Testis (tissue), 3 donors: ENCODE results near the gene STEAP3. TPM values are rescaled to one million over a fixed set of nuclear protein-coding genes. Genes with fewer than 3 reads are reported as not detected.

Experiments
- DNase-seq: peaks from one replicate; pipeline ENCODE4 v3.0.0-alpha.2; 2019
- H3K27ac ChIP-seq, 2 donors: fragments of 200-600 bp; sonication (generic); one replicate each; pipeline ENCODE4 v1.5.1; 2019
- H3K27me3 ChIP-seq: fragments of 200-600 bp; sonication (generic); one replicate; pipeline ENCODE4 v1.5.1; 2019
- H3K36me3 ChIP-seq: fragments of 200-600 bp; sonication (generic); one replicate; pipeline ENCODE4 v1.5.1; 2017; ENCODE audit warnings: low read depth; ENCODE audit errors: missing control alignments
- H3K4me1 ChIP-seq: fragments of 200-600 bp; sonication (generic); one replicate; pipeline ENCODE4 v1.5.1; 2019
- H3K4me3 ChIP-seq, 2 donors: fragments of 200-600 bp; sonication (generic); one replicate each; pipeline ENCODE4 v1.5.1; 2017 to 2019
- H3K9me3 ChIP-seq: fragments of 200-600 bp; sonication (generic); one replicate; pipeline ENCODE4 v1.5.1; 2017
- POLR2A ChIP-seq: fragments of 450-650 bp; IDR thresholded peaks from one replicate; pipeline ENCODE4 v1.6.1; 2017; ENCODE audit warnings: antibody characterized with exemption, mild to moderate bottlenecking, moderate library complexity
- WGBS, 2 donors: methylation state at CpG; one replicate each; pipeline ENCODE4 v1.1.5; 2018; 5-methylcytosine and 5-hydroxymethylcytosine counted together
- intact Hi-C: fragments of 100-400 bp; cut with DNase I; formaldehyde crosslinking; loops from one replicate; pipeline ENCODE4 v1.15.1; 2023; ENCODE audit warnings: low total_unique reads
- polyA plus RNA-seq: library from polyadenylated mRNA; stranded (reverse); fragments of 350-450 nt; fragmentation: Illumina TruSeq; extraction: RNeasy Lipid Tissue Mini Kit (QIAGEN cat#74804); gene quantifications from one replicate; pipeline ENCODE4 v1.2.3, GENCODE V29; 2014; ENCODE audit warnings: low read depth, low replicate concordance; ENCODE audit not compliant: insufficient read depth
- total RNA-seq, 2 donors: library from RNA; depleted of rRNA; stranded (reverse); fragments of >200 nt; gene quantifications; one replicate each; pipeline ENCODE4 v1.2.3, GENCODE V29; 2016
- TF ChIP-seq, protein P1 (sequence below), 3 experiments: fragments of 450-650 bp in 2 of 3; fragments of 200-600 bp in 1 of 3; sonication (generic) in 1 of 3; IDR thresholded peaks; one replicate each; pipeline ENCODE4 v1.5.1; 2016 to 2019; ENCODE audit warnings: antibody characterized with exemption in 3 of 3, mild to moderate bottlenecking in 2 of 3, moderate library complexity in 1 of 3

STEAP3 gene
- total and polyA plus RNA-seq, 3 donors from 2014 or later = 5.1 to 11.9 (median 5.6) TPM

DNA sequence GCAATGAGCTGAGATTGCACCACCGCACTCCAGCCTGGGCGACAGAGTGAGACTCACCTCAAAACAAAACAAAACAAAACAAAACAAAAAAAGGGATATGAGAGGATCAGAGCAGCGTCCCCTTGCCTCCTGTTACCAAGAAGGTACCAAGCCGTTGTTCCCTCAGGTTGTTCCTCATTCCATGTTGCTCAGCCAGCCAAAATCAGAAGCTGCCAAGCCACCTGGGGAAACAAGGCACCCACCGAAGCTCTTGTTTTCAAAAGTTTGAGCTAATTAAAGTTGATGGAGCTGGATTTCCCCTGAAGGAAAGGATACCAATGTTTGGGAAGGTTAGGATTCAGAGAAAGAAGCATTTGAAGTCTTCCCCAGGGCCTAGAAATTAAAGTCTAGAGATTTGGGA, 21.8 kb upstream of the STEAP3 start:
- H3K36me3 ChIP-seq = no peaks in the 10 kb centered on the region
- H3K4me1 ChIP-seq = peaks cover 21% of the 10 kb centered on the region
- H3K4me3 ChIP-seq = no peak overlapping the region
- no peaks in the 10 kb centered on the region for H3K9me3 ChIP-seq
- TF ChIP-seq, protein P1, sequence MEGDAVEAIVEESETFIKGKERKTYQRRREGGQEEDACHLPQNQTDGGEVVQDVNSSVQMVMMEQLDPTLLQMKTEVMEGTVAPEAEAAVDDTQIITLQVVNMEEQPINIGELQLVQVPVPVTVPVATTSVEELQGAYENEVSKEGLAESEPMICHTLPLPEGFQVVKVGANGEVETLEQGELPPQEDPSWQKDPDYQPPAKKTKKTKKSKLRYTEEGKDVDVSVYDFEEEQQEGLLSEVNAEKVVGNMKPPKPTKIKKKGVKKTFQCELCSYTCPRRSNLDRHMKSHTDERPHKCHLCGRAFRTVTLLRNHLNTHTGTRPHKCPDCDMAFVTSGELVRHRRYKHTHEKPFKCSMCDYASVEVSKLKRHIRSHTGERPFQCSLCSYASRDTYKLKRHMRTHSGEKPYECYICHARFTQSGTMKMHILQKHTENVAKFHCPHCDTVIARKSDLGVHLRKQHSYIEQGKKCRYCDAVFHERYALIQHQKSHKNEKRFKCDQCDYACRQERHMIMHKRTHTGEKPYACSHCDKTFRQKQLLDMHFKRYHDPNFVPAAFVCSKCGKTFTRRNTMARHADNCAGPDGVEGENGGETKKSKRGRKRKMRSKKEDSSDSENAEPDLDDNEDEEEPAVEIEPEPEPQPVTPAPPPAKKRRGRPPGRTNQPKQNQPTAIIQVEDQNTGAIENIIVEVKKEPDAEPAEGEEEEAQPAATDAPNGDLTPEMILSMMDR (IDR thresholded peaks at IDR 0.05) = no peak
- no peak for TF ChIP-seq POLR2A
- WGBS, 2 donors = 89 to 94% methylated on average over 5 of the region's 5 CpGs
- H3K27me3 ChIP-seq = no peaks in the 10 kb centered on the region
- DNase-seq = no peak
- no peak overlapping the region for H3K27ac ChIP-seq
- intact Hi-C loops = no loop called here

DNA sequence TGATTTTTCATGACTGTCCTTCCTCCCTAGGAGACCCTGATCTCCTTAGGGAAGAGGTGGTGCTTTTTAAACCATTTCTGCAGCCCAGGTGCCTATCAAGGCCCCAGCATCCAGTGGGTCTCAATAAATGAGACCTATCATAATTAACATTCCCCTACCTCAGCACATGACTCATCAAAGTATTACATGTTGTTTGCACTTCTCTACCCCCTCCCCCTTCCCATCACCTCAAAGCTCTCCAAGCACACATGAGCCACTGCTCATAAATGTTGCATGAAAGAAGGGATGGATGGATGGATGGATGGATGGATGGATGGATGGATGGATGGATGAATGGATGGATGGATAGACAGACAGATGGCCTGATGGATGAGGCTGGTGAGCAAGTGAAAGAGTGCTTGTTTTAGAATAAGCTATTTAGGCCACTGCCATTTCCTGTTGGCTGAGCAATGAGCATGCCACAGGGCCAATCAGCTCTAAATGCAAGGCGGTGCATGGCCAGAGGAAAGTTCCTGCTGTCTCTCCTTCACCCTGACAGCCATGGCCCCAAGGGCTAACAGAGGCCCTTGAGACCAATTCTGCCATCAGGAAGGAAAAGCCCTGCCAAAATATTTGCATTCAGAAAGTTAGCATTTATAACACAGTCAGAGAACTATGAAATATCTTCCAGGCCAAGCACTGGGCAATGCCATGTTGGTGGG, 20.9 kb upstream of the STEAP3 start:
- no peak overlapping the region for H3K4me3 ChIP-seq
- 88 to 92% methylated on average over 1 of the region's 1 CpG for WGBS, 2 donors
- no peaks in the 10 kb centered on the region for H3K27me3 ChIP-seq
- H3K27ac ChIP-seq = no peak overlapping the region
- H3K36me3 ChIP-seq = no peaks in the 10 kb centered on the region
- H3K4me1 ChIP-seq = peaks cover 11% of the 10 kb centered on the region
- TF ChIP-seq POLR2A = no peak
- TF ChIP-seq, protein P1 (IDR thresholded peaks at IDR 0.05) = no peak
- intact Hi-C loops = no loop called here
- no peaks in the 10 kb centered on the region for H3K9me3 ChIP-seq
- DNase-seq = no peak

DNA sequence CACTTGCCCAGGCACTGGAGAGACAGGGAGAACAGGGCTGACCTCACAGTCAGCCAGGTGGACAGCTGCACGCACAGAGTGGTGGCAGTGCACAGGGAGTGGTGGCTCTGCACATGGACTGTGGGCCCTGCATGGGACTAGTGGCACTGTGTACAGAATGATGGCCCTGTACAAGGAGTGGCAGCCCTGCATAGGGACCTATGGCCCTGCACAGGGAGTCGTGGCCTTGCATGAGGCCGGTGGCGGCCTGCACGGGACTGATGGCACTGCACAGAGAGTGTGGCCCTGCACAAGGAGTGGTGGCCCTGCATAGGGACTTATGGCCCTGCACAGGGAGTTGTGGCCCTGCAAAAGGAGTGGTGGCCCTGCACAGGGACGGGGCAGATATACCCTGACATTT, 19.1 kb upstream of the STEAP3 start:
- no peak overlapping the region for H3K4me3 ChIP-seq
- 91 to 95% methylated on average over 6 of the region's 6 CpGs for WGBS, 2 donors
- no peaks in the 10 kb centered on the region for H3K4me1 ChIP-seq
- H3K27me3 ChIP-seq = no peaks in the 10 kb centered on the region
- H3K9me3 ChIP-seq = no peaks in the 10 kb centered on the region
- H3K36me3 ChIP-seq = no peaks in the 10 kb centered on the region
- no peak overlapping the region for H3K27ac ChIP-seq
- TF ChIP-seq POLR2A = no peak
- TF ChIP-seq, protein P1 (IDR thresholded peaks at IDR 0.05) = no peak
- intact Hi-C loops = no loop called here
- no peak for DNase-seq

DNA sequence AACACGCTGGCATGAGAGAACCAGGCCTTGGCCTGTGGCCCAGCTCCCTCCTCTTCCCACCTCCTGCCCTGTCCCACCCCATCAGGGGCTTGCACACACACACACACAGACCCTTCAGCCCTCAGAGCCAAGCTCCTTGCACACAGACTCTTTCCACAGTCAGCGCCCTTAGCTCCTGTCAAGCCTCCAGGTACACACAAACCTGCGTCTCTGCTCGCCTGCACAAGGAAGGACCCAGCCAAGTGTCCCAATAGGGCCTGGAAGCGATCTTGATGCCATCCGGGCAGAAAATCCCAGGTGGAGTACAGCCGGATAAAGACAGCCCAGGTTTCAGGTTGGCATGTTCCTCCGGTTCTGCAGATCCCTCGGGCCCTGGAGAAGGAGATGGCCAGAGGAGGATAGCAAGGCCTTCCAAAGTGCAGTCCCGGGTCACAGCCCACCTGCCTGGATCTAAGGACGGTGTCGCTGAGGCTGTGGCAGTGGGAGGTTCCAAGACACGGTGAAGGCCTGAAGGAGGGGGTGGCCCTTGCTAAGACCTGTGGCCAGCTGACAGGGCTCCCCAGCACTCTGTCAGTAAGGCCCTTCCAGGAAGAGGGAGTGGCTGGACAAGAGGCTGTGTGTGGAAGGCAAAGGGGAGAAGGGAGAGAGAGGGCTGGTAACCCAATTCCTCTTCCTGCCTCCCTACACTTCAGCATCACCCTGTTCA, 18.5 kb upstream of the STEAP3 start:
- TF ChIP-seq POLR2A = no peak
- TF ChIP-seq, protein P1 (IDR thresholded peaks at IDR 0.05) = no peak
- intact Hi-C loops = no loop called here
- no peak for DNase-seq
- Histone ChIP-seq H3K4me3 (no peak overlapping the region), H3K9me3 (no peaks in the 10 kb centered on the region), H3K36me3 (no peaks in the 10 kb centered on the region), H3K27ac (no peak overlapping the region), H3K27me3 (no peaks in the 10 kb centered on the region), H3K4me1 (no peaks in the 10 kb centered on the region)
- WGBS, 2 donors = 84 to 98% methylated on average over 6 to 13 of the region's 13 CpGs
